OCI-LY7 (cell line): Measurements from ENCODE around the gene DSG2. TPM values are rescaled to one million over a fixed set of nuclear protein-coding genes. Genes with fewer than 3 reads are reported as not detected.

Experiments used
- BruUV-seq: library from RNA; stranded (reverse); fragments of 400-500 nt; replicated peaks from 2 replicates; lab custom pipeline; 2021; lab: Mats Ljungman, UMichigan
- CTCF ChIA-PET: fragments of 300-600 bp; sonication (Branson Sonifier 250); formaldehyde crosslinking; loops from one replicate; lab custom pipeline; 2022; ENCODE audit warnings: antibody characterized with exemption; ENCODE audit not compliant: unreplicated experiment; lab: Charles Lee
- POLR2A ChIA-PET: fragments of 300-600 bp; sonication (Branson Sonifier 250); formaldehyde crosslinking; loops from one replicate; lab custom pipeline; 2022; ENCODE audit warnings: antibody characterized with exemption; lab: Charles Lee
- DNase-seq: peaks from one replicate; pipeline ENCODE4 v3.0.0-alpha.2; 2015; ENCODE audit warnings: low spot score
- H2AFZ ChIP-seq: fragments of 200-600 bp; sonication (generic), shearing (Covaris generic); 2 replicates; pipeline ENCODE4 v1.6.1; 2014; ENCODE audit warnings: mild to moderate bottlenecking, antibody characterized with exemption, low read length, moderate library complexity
- H3K27ac ChIP-seq: fragments of 200-600 bp; sonication (generic); 2 replicates; pipeline ENCODE4 v1.5.1; 2014; ENCODE audit warnings: mixed run types, low read depth, mild to moderate bottlenecking, moderate library complexity, low read length, inconsistent platforms; ENCODE audit not compliant: poor library complexity, severe bottlenecking
- H3K36me3 ChIP-seq: fragments of 200-600 bp; sonication (generic); 2 replicates; pipeline ENCODE4 v1.6.1; 2014; ENCODE audit warnings: mild to moderate bottlenecking, antibody characterized with exemption, low read length, moderate library complexity, mixed read lengths; ENCODE audit not compliant: insufficient read depth
- H3K4me1 ChIP-seq: fragments of 200-600 bp; sonication (generic); 2 replicates; pipeline ENCODE4 v1.5.1; 2014; ENCODE audit warnings: mild to moderate bottlenecking, low read length; ENCODE audit not compliant: insufficient read depth, poor library complexity, severe bottlenecking
- H3K4me2 ChIP-seq: fragments of 200-600 bp; sonication (generic); 2 replicates; pipeline ENCODE4 v1.6.1; 2014; ENCODE audit warnings: mild to moderate bottlenecking, low read length
- H3K4me3 ChIP-seq: fragments of 200-600 bp; sonication (generic); 2 replicates; pipeline ENCODE4 v1.5.1; 2014; ENCODE audit warnings: mild to moderate bottlenecking, low read depth, low read length; ENCODE audit not compliant: poor library complexity, severe bottlenecking
- H3K79me2 ChIP-seq: fragments of 200-600 bp; sonication (generic); 2 replicates; pipeline ENCODE4 v1.6.1; 2016; ENCODE audit warnings: low read depth, mild to moderate bottlenecking, low read length, moderate library complexity, mixed read lengths; ENCODE audit not compliant: insufficient read depth
- H3K9me2 ChIP-seq: fragments of 200-600 bp; sonication (generic); 2 replicates; pipeline ENCODE4 v1.6.1; 2016; ENCODE audit warnings: mild to moderate bottlenecking, low read length, mixed read lengths; ENCODE audit not compliant: insufficient read depth
- H3K9me3 ChIP-seq: fragments of 200-600 bp; sonication (generic); 2 replicates; pipeline ENCODE4 v1.6.1; 2014; ENCODE audit warnings: mild to moderate bottlenecking, mixed run types, low read length, mixed read lengths
- H4K20me1 ChIP-seq: fragments of 200-600 bp; sonication (generic); 2 replicates; pipeline ENCODE4 v1.6.1; 2014; ENCODE audit warnings: mild to moderate bottlenecking, antibody characterized with exemption, low read length, moderate library complexity, mixed read lengths; ENCODE audit not compliant: insufficient read depth
- CTCF ChIP-seq: fragments of 200-600 bp; sonication (generic); conservative IDR thresholded peaks from 2 replicates; pipeline ENCODE4 v1.5.1; 2014; ENCODE audit warnings: mild to moderate bottlenecking, antibody characterized with exemption, low read length, moderate library complexity, mixed read lengths
- EZH2phosphoT487 ChIP-seq: fragments of 200-600 bp; sonication (generic); IDR thresholded peaks from 2 replicates; pipeline ENCODE4 v1.6.1; 2018; ENCODE audit warnings: low read depth, borderline replicate concordance, mild to moderate bottlenecking, mixed run types, antibody characterized with exemption, low read length, moderate library complexity, mixed read lengths
- intact Hi-C: fragments of 100-400 bp; cut with micrococcal nuclease; formaldehyde crosslinking; loops from one replicate; pipeline ENCODE4 v1.10.0; 2022; ENCODE audit not compliant: unreplicated experiment
- total RNA-seq, 2 experiments: library from RNA; depleted of rRNA in 1 of 2; stranded (reverse); fragments of >200 nt in 1 of 2; shearing (Covaris generic) in 1 of 2; gene quantifications; 2 replicates each; pipeline ENCODE4 v1.2.3, GENCODE V29; 2014 to 2022

The DSG2 gene
- total RNA-seq, 2 experiments from 2014 or later = not detected

DNA sequence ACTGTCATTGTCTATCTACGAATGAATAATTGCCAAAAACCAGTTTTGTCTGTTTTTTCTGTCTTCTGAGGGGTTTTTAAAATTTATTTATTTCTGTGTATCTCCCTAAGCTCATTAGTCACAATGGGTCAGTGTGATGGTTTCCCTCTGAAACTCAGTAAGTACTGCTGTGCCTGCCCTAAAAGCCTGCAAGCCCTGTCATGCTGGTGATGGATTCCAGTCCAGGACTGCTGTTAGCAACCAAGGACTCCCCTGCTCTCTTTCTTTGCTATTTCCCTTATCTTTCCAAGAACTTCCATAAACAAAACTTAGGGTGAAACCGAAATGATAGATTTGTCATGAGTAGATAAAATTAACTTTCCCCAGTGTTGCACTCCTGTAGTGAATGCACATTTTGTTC lies 11.8 kb upstream of the DSG2 start:
- TF ChIP-seq CTCF (no peak), EZH2phosphoT487 (no peak)
- no TSS peak for BruUV-seq
- H3K9me2 ChIP-seq = no peaks in the 10 kb centered on the region
- H3K4me2 ChIP-seq = no peak overlapping the region
- ChIA-PET CTCF (no interaction called here), POLR2A (no interaction called here)
- H3K4me3 ChIP-seq = no peak overlapping the region
- H3K27ac ChIP-seq = no peak overlapping the region
- H3K79me2 ChIP-seq = no peaks in the 10 kb centered on the region
- DNase-seq = no peak
- no peaks in the 10 kb centered on the region for H4K20me1 ChIP-seq
- H2AFZ ChIP-seq = no peak overlapping the region
- intact Hi-C loops = no loop called here
- no peaks in the 10 kb centered on the region for H3K36me3 ChIP-seq
- H3K4me1 ChIP-seq = no peaks in the 10 kb centered on the region
- H3K9me3 ChIP-seq = no peaks in the 10 kb centered on the region

DNA sequence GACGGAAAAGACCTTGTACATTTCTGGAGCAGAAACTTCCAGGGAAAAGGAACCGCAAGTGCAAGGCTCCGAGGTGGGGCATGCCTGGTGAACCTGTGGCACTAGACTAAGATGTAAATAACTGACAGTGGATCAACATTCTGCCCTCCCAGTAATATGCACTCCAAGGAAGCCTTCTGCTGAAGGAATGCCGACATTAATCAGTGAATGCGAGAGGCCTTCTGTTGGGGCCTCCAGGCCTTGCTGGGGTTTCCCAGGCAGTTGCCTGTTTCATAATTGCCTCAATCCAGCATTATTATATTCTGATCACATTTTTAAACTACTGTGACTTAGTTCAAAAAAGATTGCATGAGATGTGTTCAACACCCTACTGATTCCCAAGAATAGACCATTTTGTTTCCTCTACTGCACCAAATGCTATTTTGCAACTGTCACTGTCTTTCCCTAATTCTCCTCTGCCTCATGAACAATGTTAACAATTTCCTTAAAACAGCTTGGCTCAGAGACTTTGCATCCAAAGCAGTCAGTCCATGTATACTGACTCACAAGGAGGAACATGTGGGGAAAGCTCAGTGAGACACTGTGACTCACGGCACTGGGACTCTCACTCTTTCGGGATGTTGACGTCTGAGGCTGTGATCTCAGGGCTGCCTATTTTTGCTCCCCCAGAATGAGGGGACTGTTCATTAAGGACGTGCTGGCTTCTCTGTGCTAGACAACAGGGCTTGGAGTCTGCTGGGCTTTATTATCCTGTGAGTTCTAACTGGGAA lies 10.5 kb upstream of the DSG2 start:
- Histone ChIP-seq H3K27ac (no peak overlapping the region), H3K9me3 (no peaks in the 10 kb centered on the region), H3K4me3 (no peak overlapping the region), H3K79me2 (no peaks in the 10 kb centered on the region), H3K36me3 (no peaks in the 10 kb centered on the region), H3K4me1 (no peaks in the 10 kb centered on the region), H3K9me2 (no peaks in the 10 kb centered on the region), H3K4me2 (no peak overlapping the region), H4K20me1 (no peaks in the 10 kb centered on the region), H2AFZ (no peak overlapping the region)
- DNase-seq = no peak
- POLR2A ChIA-PET = no interaction called here
- intact Hi-C loops = no loop called here
- CTCF ChIA-PET = no interaction called here
- TF ChIP-seq EZH2phosphoT487 (no peak), CTCF (no peak)
- BruUV-seq = no TSS peak

GRCh38 chr18:31489311-31489710 lies 8.7 kb upstream of the DSG2 start:
- TF ChIP-seq EZH2phosphoT487 (no peak), CTCF (no peak)
- no peaks in the 10 kb centered on the region for H4K20me1 ChIP-seq
- H3K4me1 ChIP-seq = no peaks in the 10 kb centered on the region
- ChIA-PET CTCF (no interaction called here), POLR2A (no interaction called here)
- no peaks in the 10 kb centered on the region for H3K79me2 ChIP-seq
- no peak for DNase-seq
- H3K4me2 ChIP-seq = no peak overlapping the region
- no peaks in the 10 kb centered on the region for H3K36me3 ChIP-seq
- no TSS peak for BruUV-seq
- intact Hi-C loops = no loop called here
- H3K4me3 ChIP-seq = no peak overlapping the region
- no peaks in the 10 kb centered on the region for H3K9me2 ChIP-seq
- H2AFZ ChIP-seq = no peak overlapping the region
- H3K9me3 ChIP-seq = no peaks in the 10 kb centered on the region
- H3K27ac ChIP-seq = no peak overlapping the region
